Measurements from ENCODE around the gene PSRC1. TPM values are rescaled to one million over a fixed set of nuclear protein-coding genes. Genes with fewer than 3 reads are reported as not detected.
A peak's percentile ranks its signal among the peaks of the same experiment; 100 is the strongest.

The PSRC1 gene
- total RNA-seq, 1 experiment from 2014 or later, result 60.3 TPM

DNA sequence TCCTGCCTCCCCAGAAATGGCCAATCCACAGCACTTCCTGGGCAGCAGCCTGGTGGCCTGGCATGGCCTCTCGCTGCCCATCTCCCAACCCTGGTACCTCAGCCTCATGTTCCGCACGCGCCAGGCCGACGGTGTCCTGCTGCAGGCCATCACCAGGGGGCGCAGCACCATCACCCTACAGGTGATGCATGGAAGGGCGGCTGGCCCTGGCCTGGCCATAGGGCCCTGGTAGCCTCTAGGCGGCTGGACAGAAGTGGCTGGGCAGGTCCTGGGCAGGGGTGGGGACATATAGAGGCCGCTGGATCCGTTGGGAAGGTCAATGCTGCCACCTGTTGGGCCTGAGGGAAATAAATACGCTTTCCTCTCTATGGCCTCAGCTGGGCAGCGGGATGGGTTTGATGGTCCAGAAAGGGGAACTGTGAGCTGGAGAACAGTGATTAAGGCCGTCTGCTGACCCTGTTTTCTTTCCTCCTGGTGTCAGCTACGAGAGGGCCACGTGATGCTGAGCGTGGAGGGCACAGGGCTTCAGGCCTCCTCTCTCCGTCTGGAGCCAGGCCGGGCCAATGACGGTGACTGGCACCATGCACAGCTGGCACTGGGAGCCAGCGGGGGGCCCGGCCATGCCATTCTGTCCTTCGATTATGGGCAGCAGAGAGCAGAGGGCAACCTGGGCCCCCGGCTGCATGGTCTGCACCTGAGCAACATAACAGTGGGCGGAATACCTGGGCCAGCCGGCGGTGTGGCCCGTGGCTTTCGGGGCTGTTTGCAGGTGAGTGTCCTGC, 19.2 kb downstream of the PSRC1 start:
- Histone ChIP-seq H3K9ac (ENCODE audit: extremely low read depth, insufficient read length, low read length) (no peak overlapping the region), H3K79me2 (ENCODE audit: insufficient read depth, low read length) (no peaks in the 10 kb centered on the region), H4K5ac (ENCODE audit: insufficient read length, low read depth, low read length) (no peak overlapping the region), H3K14ac (ENCODE audit: insufficient read depth, low read length) (no peak overlapping the region), H2BK12ac (ENCODE audit: insufficient read length, low read depth, low read length) (no peak overlapping the region), H3K4ac (ENCODE audit: low read depth, low read length) (no peak overlapping the region), H3K56ac (ENCODE audit: insufficient read length, low read depth, low read length) (no peak overlapping the region), H2AK5ac (ENCODE audit: insufficient read length, low read length) (no peak overlapping the region), H3K23me2 (ENCODE audit: insufficient read length, low read depth, low read length, poor library complexity, severe bottlenecking) (no peaks in the 10 kb centered on the region), H3K4me1 (ENCODE audit: insufficient read depth, low read length) (no peaks in the 10 kb centered on the region; the same call in 1 of the 2 replicates), H3K27me3 (ENCODE audit: insufficient read depth, low read length) (no peaks in the 10 kb centered on the region), H2AFZ (ENCODE audit: low read length) (no peak overlapping the region), H3T11ph (ENCODE audit: low read length) (no peak overlapping the region), H2BK15ac (ENCODE audit: low read depth, low read length) (no peak overlapping the region; the same call in 1 of the 2 replicates), H4K91ac (ENCODE audit: insufficient read length, low read depth, low read length) (no peak overlapping the region), H3K4me2 (ENCODE audit: insufficient read depth, insufficient read length, low read length) (no peak overlapping the region), H4K20me1 (ENCODE audit: control insufficient read depth, insufficient read depth, insufficient read length) (no peaks in the 10 kb centered on the region), H2BK120ac (ENCODE audit: low read depth, low read length, poor library complexity, severe bottlenecking) (no peak overlapping the region), H3K23ac (ENCODE audit: insufficient read length, low read depth, low read length) (no peak overlapping the region), H2BK5ac (ENCODE audit: insufficient read length, low read length) (no peak overlapping the region), H3K18ac (ENCODE audit: insufficient read length, low read depth, low read length) (no peak overlapping the region), H3K9me3 (ENCODE audit: control insufficient read depth, low read depth, low read length) (no peaks in the 10 kb centered on the region), H4K8ac (replicated peaks; ENCODE audit: insufficient read length, low read depth, low read length) (no peak overlapping the region), H3K27ac (ENCODE audit: insufficient read length, low read depth, low read length) (no peak overlapping the region), H2BK20ac (ENCODE audit: low read depth, low read length, poor library complexity, severe bottlenecking) (no peak overlapping the region), H3K79me1 (ENCODE audit: insufficient read depth, low read depth, low read length, poor library complexity, severe bottlenecking) (no peaks in the 10 kb centered on the region)
- TF ChIP-seq, protein P1, sequence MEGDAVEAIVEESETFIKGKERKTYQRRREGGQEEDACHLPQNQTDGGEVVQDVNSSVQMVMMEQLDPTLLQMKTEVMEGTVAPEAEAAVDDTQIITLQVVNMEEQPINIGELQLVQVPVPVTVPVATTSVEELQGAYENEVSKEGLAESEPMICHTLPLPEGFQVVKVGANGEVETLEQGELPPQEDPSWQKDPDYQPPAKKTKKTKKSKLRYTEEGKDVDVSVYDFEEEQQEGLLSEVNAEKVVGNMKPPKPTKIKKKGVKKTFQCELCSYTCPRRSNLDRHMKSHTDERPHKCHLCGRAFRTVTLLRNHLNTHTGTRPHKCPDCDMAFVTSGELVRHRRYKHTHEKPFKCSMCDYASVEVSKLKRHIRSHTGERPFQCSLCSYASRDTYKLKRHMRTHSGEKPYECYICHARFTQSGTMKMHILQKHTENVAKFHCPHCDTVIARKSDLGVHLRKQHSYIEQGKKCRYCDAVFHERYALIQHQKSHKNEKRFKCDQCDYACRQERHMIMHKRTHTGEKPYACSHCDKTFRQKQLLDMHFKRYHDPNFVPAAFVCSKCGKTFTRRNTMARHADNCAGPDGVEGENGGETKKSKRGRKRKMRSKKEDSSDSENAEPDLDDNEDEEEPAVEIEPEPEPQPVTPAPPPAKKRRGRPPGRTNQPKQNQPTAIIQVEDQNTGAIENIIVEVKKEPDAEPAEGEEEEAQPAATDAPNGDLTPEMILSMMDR (conservative IDR thresholded peaks at IDR 0.05), result peak; percentile 100
- H3K36me3 Mint-ChIP-seq (ENCODE audit: insufficient read depth in 1 of 3, low read depth in 3 of 3), result peaks cover 10 to 44% (median 30%) of the 10 kb centered on the region in 3 experiments; a peak in 6 of 7 replicates
- H3K4me3 Mint-ChIP-seq, result peak overlapping the region in 1 of 2 experiments; percentile 36; a peak in 1 of 5 replicates
- peaks cover 18 to 26% of the 10 kb centered on the region in 2 experiments for H3K4me1 Mint-ChIP-seq
- WGBS (ENCODE audit: extremely low coverage, insufficient read length, low lambda C conversion rate), result no CpG with 5 or more reads among the region's 29 CpGs
- H3K9me3 Mint-ChIP-seq, result no peaks in the 10 kb centered on the region; a peak in 1 of 5 replicates
- H3K27ac Mint-ChIP-seq, result no peak overlapping the region; a peak in 2 of 7 replicates
- DNase-seq, result peak; percentile 98
- H3K27me3 Mint-ChIP-seq (ENCODE audit: low read depth), result no peaks in the 10 kb centered on the region

All from H9 (cell line).